HG02938 (cell line): ENCODE measurements around the gene DMAC2.
"Not testable (repeated sequence)": the region's sequence is repeated elsewhere in the genome, so short reads cannot be mapped to it uniquely, and the experiment has no call there.

Source experiments
- ATAC-seq: cut with Tn5 transposase; IDR thresholded peaks from one replicate; pipeline ENCODE4 v1.9.1; 2021; ENCODE audit warnings: mild to moderate bottlenecking, moderate library complexity; ENCODE audit not compliant: unreplicated experiment

The DMAC2 gene

GRCh38 chr19:41402010-41402409 is 37.7 kb downstream of the DMAC2 start:
- no peak for ATAC-seq

GRCh38 chr19:41401483-41401882 is 38.2 kb downstream of the DMAC2 start:
- no peak for ATAC-seq

- no peak for ATAC-seq
These were observed 40.2 kb downstream of the DMAC2 start for GRCh38 chr19:41399525-41399924.

GRCh38 chr19:41399091-41399490 is 40.6 kb downstream of the DMAC2 start:
- no peak for ATAC-seq

- no peak for ATAC-seq
These were observed 41.1 kb downstream of the DMAC2 start for GRCh38 chr19:41398598-41398997.

- no peak for ATAC-seq
These were observed 41.7 kb downstream of the DMAC2 start for GRCh38 chr19:41398050-41398418.

GRCh38 chr19:41397086-41398049 is 42.3 kb downstream of the DMAC2 start, which contains the start of the genes BCKDHA and EXOSC5:
BCKDHA (plus strand) TSS chr19:41397818; CDS start chr19:41397828, 10 bp downstream.
EXOSC5 (minus strand) TSS chr19:41397359; CDS start chr19:41397328, 31 bp downstream.
- peak; percentile 74 for ATAC-seq

- no peak for ATAC-seq
These were observed 44.4 kb downstream of the DMAC2 start for GRCh38 chr19:41395355-41395754.

- no peak for ATAC-seq
These were observed 46.9 kb downstream of the DMAC2 start for GRCh38 chr19:41392775-41393174.

- no peak for ATAC-seq
These were observed 48.1 kb downstream of the DMAC2 start for GRCh38 chr19:41391618-41392017.

GRCh38 chr19:41386442-41386841 is 53.3 kb downstream of the DMAC2 start:
- no peak for ATAC-seq

- ATAC-seq: no peak
These were observed 55.4 kb downstream of the DMAC2 start for GRCh38 chr19:41384351-41384750.

- ATAC-seq: not testable (repeated sequence)
These were observed 58.2 kb downstream of the DMAC2 start for GRCh38 chr19:41381536-41381935.
